Ishikawa (cell line): Measurements from ENCODE around the gene TBC1D1.

Experiments used
- CEBPB ChIP-seq: IDR thresholded peaks from 2 replicates; pipeline ENCODE4 v1.6.1; 2012
- CREB1 ChIP-seq: IDR thresholded peaks from 2 replicates; pipeline ENCODE4 v1.6.1; 2012; ENCODE audit warnings: low read depth
- EGR1 ChIP-seq: IDR thresholded peaks from 2 replicates; pipeline ENCODE4 v1.6.1; 2012
- EP300 ChIP-seq: IDR thresholded peaks from 2 replicates; pipeline ENCODE4 v1.6.1; 2012; ENCODE audit warnings: borderline replicate concordance
- FOXM1 ChIP-seq: IDR thresholded peaks from 2 replicates; pipeline ENCODE4 v1.6.1; 2012; ENCODE audit warnings: low read depth, borderline replicate concordance
- MAX ChIP-seq: IDR thresholded peaks from 2 replicates; pipeline ENCODE4 v1.6.1; 2012
- NFIC ChIP-seq: IDR thresholded peaks from 2 replicates; pipeline ENCODE4 v1.6.1; 2012
- RAD21 ChIP-seq: IDR thresholded peaks from 2 replicates; pipeline ENCODE4 v1.6.1; 2012; ENCODE audit warnings: low read depth
- REST ChIP-seq: IDR thresholded peaks from 2 replicates; pipeline ENCODE4 v1.6.1; 2012; ENCODE audit warnings: low read depth, mild to moderate bottlenecking
- TAF1 ChIP-seq: IDR thresholded peaks from 2 replicates; pipeline ENCODE4 v1.6.1; 2012; ENCODE audit warnings: low read depth, mild to moderate bottlenecking
- TCF12 ChIP-seq: IDR thresholded peaks from 2 replicates; pipeline ENCODE4 v1.6.1; 2012; ENCODE audit warnings: low read depth
- TEAD4 ChIP-seq: IDR thresholded peaks from 2 replicates; pipeline ENCODE4 v1.6.1; 2012
- USF1 ChIP-seq: IDR thresholded peaks from 2 replicates; pipeline ENCODE4 v1.6.1; 2012
- YY1 ChIP-seq: IDR thresholded peaks from 2 replicates; pipeline ENCODE4 v1.6.1; 2012; ENCODE audit warnings: low read depth

GRCh38 chr4:37998226-37998625, 107.3 kb downstream of the TBC1D1 start:
- no peak for TF ChIP-seq REST
- TF ChIP-seq CEBPB = no peak
- no peak for TF ChIP-seq RAD21
- TF ChIP-seq EGR1 = no peak
- no peak for TF ChIP-seq NFIC
- no peak for TF ChIP-seq YY1
- no peak for TF ChIP-seq TCF12
- TF ChIP-seq USF1 = no peak
- TF ChIP-seq FOXM1 = no peak
- no peak for TF ChIP-seq EP300
- no peak for TF ChIP-seq CREB1
- TF ChIP-seq MAX = no peak
- no peak for TF ChIP-seq TAF1
- no peak for TF ChIP-seq TEAD4
